HepG2 (cell line): ENCODE measurements around the gene SNRPD3. TPM values are rescaled to one million over a fixed set of nuclear protein-coding genes. Genes with fewer than 3 reads are reported as not detected.

Experiments used
- FOXK2 ChIP-seq: fragments of 450-650 bp; IDR thresholded peaks from 2 replicates; pipeline ENCODE4 v1.6.1; 2016
- GATAD1 ChIP-seq: IDR thresholded peaks from 2 replicates; pipeline ENCODE4 v1.6.1; 2016; ENCODE audit warnings: missing genetic modification reagents, missing compliant biosample characterization
- HINFP ChIP-seq: sonication (generic); formaldehyde crosslinking; IDR thresholded peaks from 2 replicates; pipeline ENCODE4 v1.4.0; 2020; ENCODE audit warnings: low read depth, mild to moderate bottlenecking, missing genetic modification reagents
- HNRNPH1 ChIP-seq: fragments of 200-400 bp; formaldehyde crosslinking; optimal IDR thresholded peaks from 2 replicates; pipeline ENCODE3; 2017; ENCODE audit warnings: mild to moderate bottlenecking, low read depth, low read length
- NCOA2 ChIP-seq: sonication (generic); formaldehyde crosslinking; IDR thresholded peaks from 2 replicates; pipeline ENCODE4 v1.8.0; 2022; ENCODE audit warnings: inconsistent platforms
- REPIN1 ChIP-seq: sonication (generic); formaldehyde crosslinking; IDR thresholded peaks from 2 replicates; pipeline ENCODE4 v1.8.0; 2022; ENCODE audit warnings: missing genetic modification reagents, low read depth, mild to moderate bottlenecking, borderline replicate concordance
- SMAD3 ChIP-seq: sonication (generic); formaldehyde crosslinking; IDR thresholded peaks from 2 replicates; pipeline ENCODE4 v1.4.0; 2020; ENCODE audit warnings: missing genetic modification reagents
- SNAPC2 ChIP-seq: sonication (generic); formaldehyde crosslinking; IDR thresholded peaks from 2 replicates; pipeline ENCODE4 v1.8.1; 2022; ENCODE audit warnings: mild to moderate bottlenecking, missing genetic modification reagents
- SUZ12 ChIP-seq: fragments of 150-350 bp; IDR thresholded peaks from 2 replicates; pipeline ENCODE4 v1.6.1; 2014; ENCODE audit warnings: low read depth, low read length
- TAF15 ChIP-seq: fragments of 200-400 bp; formaldehyde crosslinking; IDR thresholded peaks from one replicate; pipeline ENCODE4 v1.6.1; 2018; ENCODE audit warnings: mild to moderate bottlenecking, low read depth, low read length; ENCODE audit not compliant: poor library complexity, severe bottlenecking
- ZFP62 ChIP-seq: sonication (generic); formaldehyde crosslinking; IDR thresholded peaks from 2 replicates; pipeline ENCODE4 v1.4.0; 2020; ENCODE audit warnings: missing genetic modification reagents
- ZFX ChIP-seq: sonication (generic); formaldehyde crosslinking; IDR thresholded peaks from 2 replicates; pipeline ENCODE4 v1.4.0; 2020; ENCODE audit warnings: mild to moderate bottlenecking, low read depth, missing genetic modification reagents, moderate library complexity
- ZNF10 ChIP-seq: sonication (generic); formaldehyde crosslinking; IDR thresholded peaks from 2 replicates; pipeline ENCODE4 v1.4.0; 2020; ENCODE audit warnings: mild to moderate bottlenecking, low read depth, missing genetic modification reagents, borderline replicate concordance
- ZNF496 ChIP-seq: sonication (generic); formaldehyde crosslinking; IDR thresholded peaks from 2 replicates; pipeline ENCODE4 v1.8.1; 2023; ENCODE audit warnings: mild to moderate bottlenecking, moderate library complexity, missing genetic modification reagents; ENCODE audit not compliant: insufficient replicate concordance
- ZNF547 ChIP-seq: sonication (generic); formaldehyde crosslinking; IDR thresholded peaks from 2 replicates; pipeline ENCODE4 v1.5.1; 2020; ENCODE audit warnings: mild to moderate bottlenecking, missing genetic modification reagents
- ZNF614 ChIP-seq: IDR thresholded peaks from 2 replicates; pipeline ENCODE4 v1.6.1; 2018; ENCODE audit warnings: missing biosample characterization, missing genetic modification reagents, inconsistent platforms, borderline replicate concordance
- ZNF782 ChIP-seq: sonication (generic); formaldehyde crosslinking; IDR thresholded peaks from 2 replicates; pipeline ENCODE4 v1.4.0; 2020; ENCODE audit warnings: missing genetic modification reagents, mild to moderate bottlenecking, borderline replicate concordance
- polyA plus RNA-seq, 8 experiments: library from polyadenylated mRNA; depleted of rRNA in 3 of 8; stranded (reverse) in 7 of 8; unstranded in 1 of 8; fragments of >200 nt; fragmentation: Illumina TruSeq in 4 of 8; extraction: Trizol in 4 of 8; gene quantifications; 2 replicates each; pipeline versions ENCODE4 v1.2.1 to v1.2.3, GENCODE V29; 2011 to 2016; ENCODE audit warnings: low read depth in 4 of 8, missing spikeins in 1 of 8, mixed read lengths in 1 of 8; ENCODE audit not compliant: insufficient read depth in 1 of 8
- total RNA-seq, 5 experiments: library from RNA; depleted of rRNA; stranded (reverse); fragments of >200 nt; fragmentation: Illumina TruSeq; extraction: Trizol; gene quantifications; 2 replicates each; pipeline ENCODE4 v1.2.3, GENCODE V29; 2016; ENCODE audit warnings: low read depth in 1 of 5
- TF ChIP-seq, protein P1 (sequence below): sonication (generic); formaldehyde crosslinking; IDR thresholded peaks from 2 replicates; pipeline ENCODE4 v1.9.0; 2021; ENCODE audit warnings: mild to moderate bottlenecking, missing genetic modification reagents
- TF ChIP-seq, protein P2 (sequence below): sonication (generic); formaldehyde crosslinking; IDR thresholded peaks from 2 replicates; pipeline ENCODE4 v1.4.0; 2020; ENCODE audit warnings: mild to moderate bottlenecking, missing genetic modification reagents

SNRPD3 gene
- total and polyA plus RNA-seq, 2 of the 13 experiments (the other 11 are each of a cell fraction or from before 2014, with no cell fraction given), result 110 to 209 TPM

DNA sequence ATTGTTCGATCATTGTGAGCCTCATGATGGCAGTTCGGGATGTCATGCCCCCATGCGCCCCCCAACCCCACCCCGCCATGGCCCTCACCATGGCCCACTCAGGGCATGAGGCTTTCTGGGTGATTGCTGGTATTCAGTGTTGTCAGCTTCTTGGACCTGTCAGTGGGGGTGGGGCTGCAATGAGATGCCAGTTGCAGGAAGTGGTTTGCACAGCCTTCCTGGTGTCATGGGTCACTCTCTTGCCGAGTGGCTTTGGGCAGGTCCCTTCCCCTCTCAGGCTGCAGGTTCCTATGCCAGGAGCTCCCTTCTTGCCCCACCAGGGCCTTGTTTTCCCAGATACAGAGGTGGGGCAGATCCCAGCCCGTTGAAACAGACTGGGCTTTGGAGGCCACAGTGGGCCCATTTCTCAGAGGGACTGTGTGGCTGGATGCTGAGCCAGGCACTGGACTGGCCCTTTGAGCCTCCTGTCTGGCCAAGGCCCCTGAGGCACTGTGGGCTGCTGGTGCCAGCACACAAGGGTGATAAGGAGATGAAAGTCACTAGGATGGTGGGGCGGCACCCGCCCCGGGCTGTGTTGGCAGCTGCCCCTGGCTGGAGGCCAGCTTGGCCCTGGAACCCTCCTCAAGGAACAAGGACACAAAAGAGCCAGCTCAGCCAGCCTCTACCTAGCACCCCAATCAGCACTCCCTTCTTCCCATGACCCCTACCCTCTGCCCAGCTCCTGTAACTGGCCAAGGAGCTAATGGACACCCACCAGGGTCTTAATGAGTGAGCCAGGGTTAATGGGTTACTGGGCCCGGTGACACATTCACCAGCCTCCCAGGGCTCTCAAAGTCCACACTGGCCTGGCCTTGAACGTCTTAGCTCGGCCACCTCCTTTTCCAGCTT, 45.7 kb downstream of the SNRPD3 start (continued):
- TF ChIP-seq, protein P1, sequence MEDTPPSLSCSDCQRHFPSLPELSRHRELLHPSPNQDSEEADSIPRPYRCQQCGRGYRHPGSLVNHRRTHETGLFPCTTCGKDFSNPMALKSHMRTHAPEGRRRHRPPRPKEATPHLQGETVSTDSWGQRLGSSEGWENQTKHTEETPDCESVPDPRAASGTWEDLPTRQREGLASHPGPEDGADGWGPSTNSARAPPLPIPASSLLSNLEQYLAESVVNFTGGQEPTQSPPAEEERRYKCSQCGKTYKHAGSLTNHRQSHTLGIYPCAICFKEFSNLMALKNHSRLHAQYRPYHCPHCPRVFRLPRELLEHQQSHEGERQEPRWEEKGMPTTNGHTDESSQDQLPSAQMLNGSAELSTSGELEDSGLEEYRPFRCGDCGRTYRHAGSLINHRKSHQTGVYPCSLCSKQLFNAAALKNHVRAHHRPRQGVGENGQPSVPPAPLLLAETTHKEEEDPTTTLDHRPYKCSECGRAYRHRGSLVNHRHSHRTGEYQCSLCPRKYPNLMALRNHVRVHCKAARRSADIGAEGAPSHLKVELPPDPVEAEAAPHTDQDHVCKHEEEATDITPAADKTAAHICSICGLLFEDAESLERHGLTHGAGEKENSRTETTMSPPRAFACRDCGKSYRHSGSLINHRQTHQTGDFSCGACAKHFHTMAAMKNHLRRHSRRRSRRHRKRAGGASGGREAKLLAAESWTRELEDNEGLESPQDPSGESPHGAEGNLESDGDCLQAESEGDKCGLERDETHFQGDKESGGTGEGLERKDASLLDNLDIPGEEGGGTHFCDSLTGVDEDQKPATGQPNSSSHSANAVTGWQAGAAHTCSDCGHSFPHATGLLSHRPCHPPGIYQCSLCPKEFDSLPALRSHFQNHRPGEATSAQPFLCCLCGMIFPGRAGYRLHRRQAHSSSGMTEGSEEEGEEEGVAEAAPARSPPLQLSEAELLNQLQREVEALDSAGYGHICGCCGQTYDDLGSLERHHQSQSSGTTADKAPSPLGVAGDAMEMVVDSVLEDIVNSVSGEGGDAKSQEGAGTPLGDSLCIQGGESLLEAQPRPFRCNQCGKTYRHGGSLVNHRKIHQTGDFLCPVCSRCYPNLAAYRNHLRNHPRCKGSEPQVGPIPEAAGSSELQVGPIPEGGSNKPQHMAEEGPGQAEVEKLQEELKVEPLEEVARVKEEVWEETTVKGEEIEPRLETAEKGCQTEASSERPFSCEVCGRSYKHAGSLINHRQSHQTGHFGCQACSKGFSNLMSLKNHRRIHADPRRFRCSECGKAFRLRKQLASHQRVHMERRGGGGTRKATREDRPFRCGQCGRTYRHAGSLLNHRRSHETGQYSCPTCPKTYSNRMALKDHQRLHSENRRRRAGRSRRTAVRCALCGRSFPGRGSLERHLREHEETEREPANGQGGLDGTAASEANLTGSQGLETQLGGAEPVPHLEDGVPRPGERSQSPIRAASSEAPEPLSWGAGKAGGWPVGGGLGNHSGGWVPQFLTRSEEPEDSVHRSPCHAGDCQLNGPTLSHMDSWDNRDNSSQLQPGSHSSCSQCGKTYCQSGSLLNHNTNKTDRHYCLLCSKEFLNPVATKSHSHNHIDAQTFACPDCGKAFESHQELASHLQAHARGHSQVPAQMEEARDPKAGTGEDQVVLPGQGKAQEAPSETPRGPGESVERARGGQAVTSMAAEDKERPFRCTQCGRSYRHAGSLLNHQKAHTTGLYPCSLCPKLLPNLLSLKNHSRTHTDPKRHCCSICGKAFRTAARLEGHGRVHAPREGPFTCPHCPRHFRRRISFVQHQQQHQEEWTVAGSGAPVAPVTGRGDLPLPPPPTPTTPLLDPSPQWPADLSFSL, result no peak
- TF ChIP-seq FOXK2 (no peak), ZNF496 (no peak), TAF15 (no peak), NCOA2 (CRISPR knock-in tag) (peak; percentile 64; the same call in 1 of the 2 replicates), SUZ12 (no peak), ZNF614 (CRISPR knock-in tag) (no peak), HNRNPH1 (no peak), ZNF547 (CRISPR knock-in tag) (no peak), SNAPC2 (CRISPR knock-in tag) (no peak), ZNF782 (CRISPR knock-in tag) (no peak), ZFP62 (CRISPR knock-in tag) (no peak), REPIN1 (CRISPR knock-in tag) (peak; percentile 39; the same call in 1 of the 2 replicates), ZNF10 (CRISPR knock-in tag) (no peak), GATAD1 (CRISPR knock-in tag) (no peak), ZFX (CRISPR knock-in tag) (peak; percentile 86), HINFP (CRISPR knock-in tag) (no peak), SMAD3 (no peak)
- TF ChIP-seq, protein P2, sequence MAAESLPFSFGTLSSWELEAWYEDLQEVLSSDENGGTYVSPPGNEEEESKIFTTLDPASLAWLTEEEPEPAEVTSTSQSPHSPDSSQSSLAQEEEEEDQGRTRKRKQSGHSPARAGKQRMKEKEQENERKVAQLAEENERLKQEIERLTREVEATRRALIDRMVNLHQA, result no peak
